Measurements from ENCODE around the gene CMKLR1.

The CMKLR1 gene, protein sequence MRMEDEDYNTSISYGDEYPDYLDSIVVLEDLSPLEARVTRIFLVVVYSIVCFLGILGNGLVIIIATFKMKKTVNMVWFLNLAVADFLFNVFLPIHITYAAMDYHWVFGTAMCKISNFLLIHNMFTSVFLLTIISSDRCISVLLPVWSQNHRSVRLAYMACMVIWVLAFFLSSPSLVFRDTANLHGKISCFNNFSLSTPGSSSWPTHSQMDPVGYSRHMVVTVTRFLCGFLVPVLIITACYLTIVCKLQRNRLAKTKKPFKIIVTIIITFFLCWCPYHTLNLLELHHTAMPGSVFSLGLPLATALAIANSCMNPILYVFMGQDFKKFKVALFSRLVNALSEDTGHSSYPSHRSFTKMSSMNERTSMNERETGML

DNA sequence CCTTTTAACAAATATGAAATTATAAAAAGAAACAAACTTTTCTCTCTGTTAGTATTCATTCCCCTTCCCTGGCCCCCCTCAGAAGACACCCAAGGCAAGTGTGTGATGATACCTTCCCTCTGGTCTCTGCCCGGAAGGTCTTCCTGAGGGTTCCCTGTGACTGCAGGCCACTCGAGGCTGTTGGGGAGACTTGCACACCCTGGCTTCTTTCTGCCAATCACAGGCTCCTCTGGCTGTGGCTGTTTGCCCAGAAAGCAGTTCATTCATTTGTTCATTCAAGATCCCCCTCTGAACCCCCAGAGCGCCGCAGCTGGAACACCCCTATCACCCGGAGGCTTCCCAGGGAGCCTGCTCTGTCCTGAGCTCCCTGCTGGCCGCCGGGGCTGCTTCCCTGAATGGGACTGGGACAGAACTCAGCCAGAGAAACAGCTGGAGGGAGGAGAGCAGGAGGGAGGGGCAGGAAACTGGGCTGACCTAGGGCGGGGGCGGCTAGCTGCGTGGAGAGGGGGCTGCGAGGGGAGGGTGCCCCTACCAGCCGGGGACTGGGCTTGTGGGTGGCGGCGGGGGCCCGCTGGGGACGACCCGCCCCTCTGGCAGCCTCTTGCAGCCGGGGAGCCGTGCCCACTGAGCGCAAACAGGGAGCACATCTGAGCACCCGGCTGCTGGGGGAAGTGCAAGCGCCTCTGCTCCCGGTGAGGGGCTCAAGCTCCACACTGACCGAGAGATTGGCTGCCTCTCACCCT, at the start of gene CMKLR1:
Gene CMKLR1, minus strand, starts transcription at position 397 of the 743 bp plus-strand sequence. CDS start 45,720 bp downstream, outside the sequence.
- no peak for DNase-seq

DNA sequence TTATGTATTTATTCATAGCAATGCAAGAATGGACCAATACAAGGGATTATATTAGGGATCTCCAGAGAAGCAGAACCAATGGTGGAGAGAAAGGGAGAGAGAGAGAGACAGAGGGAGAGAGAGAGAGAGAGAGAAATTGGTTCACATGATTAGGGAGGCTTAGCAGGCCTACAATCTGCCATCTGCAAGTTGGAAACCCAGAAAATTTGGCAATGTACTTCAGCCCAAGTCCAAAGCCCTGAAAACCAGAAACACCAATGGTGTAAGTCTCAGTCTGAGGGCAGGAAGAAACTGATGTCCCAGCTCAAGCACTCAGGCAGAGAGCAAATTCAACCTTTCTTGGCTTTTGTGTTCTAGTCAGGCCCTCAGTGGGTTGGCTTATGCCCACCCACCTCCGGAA, 48.7 kb upstream of the CMKLR1 start:
- no peak for DNase-seq

DNA sequence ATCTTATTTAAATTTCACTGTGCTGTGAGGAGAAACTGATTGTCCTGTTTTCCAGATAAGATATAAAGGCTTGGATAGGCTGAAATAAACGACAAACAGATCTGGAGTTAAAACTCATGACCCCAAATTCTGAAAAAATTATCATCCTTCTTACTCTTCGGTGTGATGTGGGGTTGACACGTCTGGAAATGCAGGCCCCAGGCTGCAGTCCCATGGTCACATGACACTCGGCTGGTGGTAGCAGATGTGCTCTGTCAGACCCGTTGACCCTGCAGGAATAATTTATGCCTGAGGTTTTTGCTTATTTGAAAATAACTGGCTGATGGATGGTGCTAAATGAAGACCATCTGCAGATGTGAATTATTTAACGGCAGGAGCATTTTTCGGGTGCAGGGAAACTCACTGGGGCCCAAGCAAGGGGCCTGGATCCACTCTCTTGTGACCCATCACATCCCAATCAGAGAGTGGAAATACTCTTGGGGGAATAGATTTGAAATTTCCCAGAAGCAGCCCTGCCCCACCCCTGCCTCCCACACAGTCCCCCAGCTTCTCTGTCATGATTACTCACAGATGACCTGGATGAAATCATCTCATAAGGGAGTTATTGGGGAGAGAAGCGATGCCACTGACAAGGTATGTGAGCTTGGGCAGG, 47.7 kb upstream of the CMKLR1 start:
- DNase-seq = no peak

DNA sequence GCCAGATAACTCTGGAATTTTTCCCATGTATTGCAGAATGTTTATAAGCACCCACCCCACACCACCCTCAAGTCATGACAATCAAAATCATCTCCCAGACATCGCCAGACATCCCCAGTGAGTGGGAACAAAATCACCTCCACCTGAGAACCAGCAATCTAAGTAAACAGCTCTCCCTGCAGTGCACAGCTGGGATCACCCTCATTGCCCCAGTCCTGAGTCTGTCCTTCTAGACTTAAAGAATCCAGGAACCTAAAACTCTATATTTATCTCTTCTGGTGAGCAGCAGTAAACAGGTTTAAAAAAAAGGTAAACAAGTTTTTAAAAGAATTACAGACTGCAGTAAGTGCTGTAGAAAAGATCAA, 43.3 kb upstream of the CMKLR1 start:
- DNase-seq = no peak

DNA sequence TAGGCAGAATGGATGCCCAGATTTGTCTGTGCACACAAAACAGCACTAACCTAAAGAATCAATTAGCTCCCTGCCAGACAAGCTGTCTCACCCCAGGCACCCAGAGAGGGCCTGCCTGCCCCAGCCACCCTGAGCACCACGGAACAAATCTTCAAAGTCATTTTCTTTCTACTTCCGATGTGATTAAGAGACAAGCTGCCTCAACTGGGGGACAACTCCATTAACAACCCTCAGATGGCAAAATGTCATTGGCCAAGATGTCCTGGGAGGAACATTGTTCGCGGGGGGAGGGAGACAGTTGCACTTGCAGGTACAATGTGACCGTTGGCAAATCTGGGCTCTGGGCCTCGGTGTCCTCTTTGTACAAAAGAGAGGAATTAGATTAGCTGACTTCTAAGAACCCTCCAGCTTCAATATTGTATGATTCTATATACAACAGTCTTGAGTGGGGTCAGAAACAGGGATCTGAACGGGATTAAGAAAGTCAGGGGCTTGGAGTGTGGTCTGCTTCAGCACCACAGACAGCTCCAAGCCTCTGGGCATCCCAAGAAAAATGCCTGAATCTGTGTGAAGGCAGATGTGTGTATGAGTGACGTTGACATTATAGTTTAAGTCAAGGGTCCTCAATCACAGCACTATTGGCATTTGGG, 42.8 kb upstream of the CMKLR1 start:
- no peak for DNase-seq

DNA sequence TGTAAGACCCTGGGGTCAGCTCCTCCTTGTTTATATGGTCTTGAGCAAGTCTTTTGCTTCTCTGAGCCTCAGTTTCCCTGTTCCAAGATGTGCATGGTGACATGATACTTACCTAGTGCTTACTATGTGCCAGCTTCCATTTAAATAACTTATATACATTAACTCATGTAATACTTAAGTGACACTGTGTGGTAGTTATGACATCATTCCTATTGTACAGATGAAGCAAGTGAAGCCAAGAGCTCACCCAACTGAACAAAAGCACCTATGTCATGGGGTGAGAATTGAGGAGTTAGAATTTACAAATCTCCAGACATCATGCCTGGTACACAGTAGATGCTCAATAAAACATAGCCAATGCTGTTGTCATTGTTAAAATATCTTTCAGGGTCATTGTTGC, 41.3 kb upstream of the CMKLR1 start:
- DNase-seq = no peak

DNA sequence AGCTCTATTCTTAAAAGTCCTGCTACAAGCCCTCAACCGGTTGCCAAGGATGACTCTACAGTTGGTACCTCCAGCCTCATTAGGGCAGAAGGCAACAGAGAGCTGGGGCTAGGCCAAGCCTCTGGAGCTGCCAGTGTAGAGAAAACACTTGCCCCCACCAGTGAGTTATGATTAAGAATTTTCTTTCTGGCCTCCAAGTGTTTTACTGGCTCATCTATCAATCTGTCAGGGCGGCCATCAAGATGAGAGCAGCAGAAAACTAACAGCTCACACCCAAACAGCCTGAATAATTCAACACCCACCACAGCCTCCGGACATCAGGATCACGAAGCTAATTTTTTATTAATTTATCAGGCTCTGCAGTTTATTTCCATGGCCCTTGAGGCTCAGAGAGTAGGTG, 40.7 kb upstream of the CMKLR1 start:
- no peak for DNase-seq

DNA sequence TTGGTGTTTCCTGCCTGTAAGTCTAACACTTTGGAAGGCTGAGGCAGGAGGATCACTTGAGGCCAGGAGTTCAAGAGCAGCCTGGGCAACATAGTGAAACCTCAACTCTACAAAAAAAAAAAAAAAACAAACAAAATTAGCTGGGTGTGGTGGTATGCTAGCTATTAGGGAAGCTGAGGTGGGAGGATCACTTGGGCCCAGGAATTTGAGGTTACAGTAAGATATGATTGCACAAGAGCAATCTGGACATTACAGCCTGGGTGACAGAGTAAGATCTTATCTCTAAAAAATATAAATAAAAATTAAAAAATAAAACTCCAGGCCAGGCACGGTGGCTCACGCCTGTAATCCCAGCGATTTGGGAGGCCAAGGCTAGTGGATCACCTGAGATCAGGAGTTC, 39.8 kb upstream of the CMKLR1 start:
- no peak for DNase-seq

DNA sequence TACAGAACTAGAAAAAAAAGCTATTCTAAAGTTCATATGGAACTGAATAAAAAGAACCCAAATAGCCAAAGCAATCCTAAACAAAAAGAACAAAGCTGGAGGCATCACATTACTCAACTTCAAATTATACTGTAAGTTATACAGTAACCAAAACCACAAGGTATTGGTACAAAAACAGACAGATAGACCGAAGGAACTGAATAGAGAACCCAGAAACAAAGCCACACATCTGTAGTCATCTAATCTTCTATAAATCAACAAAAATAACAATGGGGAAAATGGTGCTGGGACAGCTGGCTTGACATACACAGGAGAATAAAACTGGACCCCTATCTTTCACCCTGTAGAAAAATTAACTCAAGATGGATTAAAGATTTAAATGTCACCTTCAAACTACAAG, 38.1 kb upstream of the CMKLR1 start:
- DNase-seq = no peak

DNA sequence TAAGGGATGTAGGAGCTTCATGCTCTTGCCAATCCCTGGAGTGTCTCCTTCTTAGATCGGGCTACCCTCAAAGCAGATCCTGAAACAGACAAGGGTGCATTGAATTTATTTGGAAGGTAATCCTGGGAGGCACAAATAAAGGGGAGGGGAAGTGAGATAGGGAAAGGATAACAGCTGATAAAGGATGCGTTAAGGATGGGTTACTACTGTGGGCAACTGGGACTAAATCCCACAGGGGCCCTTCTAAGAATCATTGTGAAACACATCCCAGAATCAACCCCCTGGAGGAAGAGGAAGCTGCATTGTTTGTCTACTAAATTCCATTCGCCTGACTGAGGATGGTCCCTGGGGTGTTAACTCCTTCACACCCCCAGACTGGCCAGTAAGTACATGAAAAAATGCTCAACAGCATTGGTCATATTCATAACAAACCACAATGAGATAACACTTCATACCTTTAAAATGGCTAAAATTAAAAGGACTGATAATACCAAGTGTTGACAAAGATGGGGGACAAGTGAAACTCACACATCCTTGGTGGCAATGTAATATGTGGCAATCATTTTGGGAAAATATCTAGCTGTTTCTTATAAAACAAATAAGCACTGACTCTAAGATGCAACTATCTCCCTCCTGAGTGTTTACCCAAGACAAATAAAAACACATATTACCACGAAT, 37.0 kb upstream of the CMKLR1 start:
- DNase-seq = no peak

DNA sequence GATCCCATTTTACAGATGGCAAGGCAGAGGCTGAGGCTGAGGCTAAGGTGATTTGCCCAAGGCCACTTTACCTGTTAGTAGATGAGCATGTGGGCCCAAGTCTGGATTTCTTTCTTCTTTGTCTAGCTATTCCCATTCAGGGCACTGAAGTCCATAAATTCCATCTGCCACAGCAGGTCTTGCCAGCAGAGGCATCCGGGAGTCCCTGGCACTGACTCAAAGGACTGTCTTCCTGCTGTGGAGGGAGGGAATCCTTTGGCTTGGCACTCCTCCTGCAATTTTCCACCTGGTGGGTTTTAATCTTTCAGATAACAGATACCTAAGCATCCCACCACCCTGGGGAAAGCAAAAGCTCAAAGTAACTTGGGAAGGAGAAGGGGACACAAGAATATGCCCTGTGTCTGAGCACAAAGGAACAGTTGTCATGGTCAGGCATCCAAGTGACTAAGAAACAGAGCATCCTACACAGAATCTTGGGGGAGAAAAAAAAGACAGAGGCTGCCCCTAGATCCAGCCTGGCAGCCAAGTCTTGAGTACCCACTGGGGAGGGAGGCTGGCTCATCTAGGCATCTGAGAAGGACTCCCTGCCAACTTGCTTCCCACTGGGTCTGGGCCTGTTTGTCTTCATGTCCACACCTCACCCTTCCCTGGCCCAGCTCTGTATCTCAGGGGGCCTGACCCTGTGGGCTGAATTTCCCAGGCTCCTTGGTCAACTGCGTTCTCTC, 35.6 kb upstream of the CMKLR1 start:
- DNase-seq = no peak

DNA sequence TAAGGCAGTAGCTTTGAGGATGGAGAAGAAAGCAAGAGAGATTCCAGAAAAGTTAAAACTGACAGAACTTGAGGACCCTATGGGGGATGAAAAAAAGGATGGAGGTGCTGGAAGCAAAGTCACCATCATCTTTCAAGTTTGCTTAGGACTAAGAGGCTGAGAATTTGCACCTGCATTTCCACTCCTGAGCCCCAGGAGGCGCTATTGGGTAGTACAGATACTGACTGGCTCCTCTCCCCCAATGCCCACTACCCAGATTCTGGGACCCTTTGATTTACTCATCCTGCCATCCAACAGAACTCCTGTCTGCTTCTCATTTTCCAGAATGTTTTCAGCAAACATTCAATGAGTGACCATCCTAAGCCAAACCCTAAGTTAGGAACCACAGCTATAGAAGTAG, 34.0 kb upstream of the CMKLR1 start:
- no peak for DNase-seq

DNA sequence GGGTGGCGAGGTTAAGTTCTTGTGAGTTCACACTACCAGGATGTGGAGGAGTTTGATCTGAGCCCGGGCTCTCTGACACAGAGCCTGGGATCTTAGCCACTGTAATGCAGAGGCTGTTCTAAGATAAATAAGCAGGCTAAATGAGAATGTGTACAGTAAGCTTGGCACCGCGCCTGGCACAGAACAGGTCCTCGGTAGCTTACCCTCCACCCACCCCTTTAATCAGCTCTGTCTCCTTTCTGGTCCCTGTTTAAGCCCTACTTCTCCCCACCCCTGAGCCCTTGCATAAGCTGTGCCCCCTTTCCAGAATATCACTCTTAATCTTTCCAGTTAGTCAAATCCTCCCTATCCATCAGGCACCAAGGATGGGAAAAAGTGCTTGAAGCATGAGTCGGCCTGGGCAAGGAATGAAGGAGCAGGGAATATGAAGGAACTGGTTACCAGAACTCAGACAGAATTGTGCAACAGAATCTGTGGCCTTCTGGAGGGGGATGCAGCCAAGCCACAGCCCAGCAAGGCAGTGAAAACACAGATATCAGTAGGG, 32.8 kb upstream of the CMKLR1 start:
- DNase-seq = no peak

DNA sequence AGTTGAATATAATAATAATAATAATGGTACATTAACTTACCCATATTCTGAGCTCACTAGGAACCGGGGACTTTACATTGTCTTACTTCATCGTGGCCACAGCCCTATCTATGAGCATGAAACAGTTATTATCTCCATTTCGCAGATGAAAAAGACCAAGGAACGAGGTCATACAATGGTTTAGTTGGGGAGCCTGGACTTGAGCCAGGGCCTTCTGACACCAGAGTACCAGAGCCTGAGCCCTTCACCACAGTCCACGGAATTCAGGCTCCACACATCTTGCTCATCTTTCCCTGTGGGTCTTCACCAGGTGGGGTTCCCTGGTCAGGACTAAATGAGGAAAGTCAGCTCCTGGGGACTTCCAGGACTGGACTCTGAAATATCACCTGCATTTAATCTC, 31.3 kb upstream of the CMKLR1 start:
- DNase-seq = no peak

DNA sequence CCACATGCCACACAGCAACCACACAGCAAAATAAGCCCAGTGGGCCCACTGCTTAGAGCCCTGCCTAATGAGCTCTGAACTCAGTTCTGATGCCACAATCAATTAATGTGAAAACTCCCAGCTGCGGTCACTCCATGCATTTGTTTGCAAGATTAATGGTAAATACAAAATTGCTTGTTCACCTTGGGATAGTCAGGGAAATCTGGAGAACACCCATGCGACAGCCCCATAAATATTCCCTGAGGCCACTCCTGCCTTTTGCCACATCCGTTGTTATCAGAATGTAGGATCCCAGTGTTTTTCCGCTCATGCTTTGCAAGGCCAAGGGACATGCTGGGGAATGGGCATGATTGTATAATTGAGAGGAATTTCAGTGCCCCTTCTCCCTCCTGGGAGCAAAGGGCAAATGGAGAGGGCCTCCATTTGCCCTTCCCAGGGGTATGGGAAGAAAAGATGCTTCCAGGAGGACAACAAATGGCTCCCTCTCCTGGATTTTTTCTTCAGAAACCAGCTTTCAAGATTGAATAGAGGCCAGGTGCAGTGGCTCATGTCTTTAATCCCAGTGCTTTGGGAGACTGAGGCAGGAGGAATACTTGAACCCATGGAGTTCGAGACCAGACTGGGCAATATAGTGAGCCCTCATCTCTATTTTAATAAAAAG, 30.8 kb upstream of the CMKLR1 start:
- no peak for DNase-seq

DNA sequence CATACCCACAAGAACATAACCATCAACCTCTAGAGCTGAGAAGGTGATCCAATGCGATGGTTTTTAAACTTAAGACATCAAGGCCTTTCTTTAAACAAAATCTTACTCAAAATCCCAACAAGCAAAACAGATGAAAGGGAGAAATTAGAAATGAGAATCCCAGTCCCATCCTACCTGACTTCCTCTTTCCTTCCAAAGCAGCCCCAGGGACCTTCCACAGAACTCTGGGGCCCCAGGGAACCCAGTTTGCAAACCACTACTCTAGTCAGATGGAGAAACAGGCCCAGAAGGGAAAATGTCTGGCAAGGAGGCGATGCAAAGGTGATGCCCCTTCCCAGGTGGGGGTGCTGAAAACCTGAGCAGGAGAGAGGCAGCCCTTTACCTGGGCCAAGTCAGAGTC, 29.0 kb upstream of the CMKLR1 start:
- DNase-seq = no peak

DNA sequence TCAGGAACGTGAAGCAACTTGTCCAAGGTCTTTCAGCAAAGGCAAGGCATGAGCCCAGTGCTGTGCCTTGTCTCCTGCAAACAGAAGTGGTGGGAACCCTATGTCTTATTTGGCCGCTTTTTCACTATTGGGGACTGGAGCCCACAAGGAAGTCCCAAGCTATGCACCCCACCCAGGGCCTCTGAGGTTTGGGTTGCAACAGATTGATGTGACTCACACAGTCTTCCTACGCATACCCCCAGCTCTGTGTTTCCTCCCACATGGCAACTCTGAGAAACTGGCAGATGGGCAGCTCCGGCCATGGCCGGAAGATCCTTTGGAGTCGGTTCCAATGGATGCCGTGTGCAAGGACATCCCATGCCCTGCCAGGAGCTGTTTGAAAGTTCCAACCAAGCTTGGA, 28.3 kb upstream of the CMKLR1 start:
- DNase-seq = no peak

DNA sequence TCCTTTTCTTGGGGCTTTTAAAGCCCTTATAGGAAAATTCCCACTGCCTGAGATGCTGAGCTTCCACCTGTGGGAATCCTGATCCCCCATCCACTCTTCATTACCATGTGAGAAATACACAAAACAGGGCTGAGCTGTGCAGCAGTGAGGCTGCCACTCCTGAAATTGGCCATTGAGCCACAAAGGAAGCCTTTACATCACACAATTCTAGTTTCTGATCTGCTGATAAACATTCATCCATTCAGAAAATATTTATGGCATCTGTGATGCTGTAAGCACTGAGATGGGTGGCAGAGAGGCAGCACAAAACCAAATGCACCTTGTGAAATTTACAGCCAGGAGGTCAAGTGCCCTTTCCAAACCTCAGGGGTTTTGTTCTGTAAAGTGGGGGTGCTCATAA, 26.2 kb upstream of the CMKLR1 start:
- no peak for DNase-seq

DNA sequence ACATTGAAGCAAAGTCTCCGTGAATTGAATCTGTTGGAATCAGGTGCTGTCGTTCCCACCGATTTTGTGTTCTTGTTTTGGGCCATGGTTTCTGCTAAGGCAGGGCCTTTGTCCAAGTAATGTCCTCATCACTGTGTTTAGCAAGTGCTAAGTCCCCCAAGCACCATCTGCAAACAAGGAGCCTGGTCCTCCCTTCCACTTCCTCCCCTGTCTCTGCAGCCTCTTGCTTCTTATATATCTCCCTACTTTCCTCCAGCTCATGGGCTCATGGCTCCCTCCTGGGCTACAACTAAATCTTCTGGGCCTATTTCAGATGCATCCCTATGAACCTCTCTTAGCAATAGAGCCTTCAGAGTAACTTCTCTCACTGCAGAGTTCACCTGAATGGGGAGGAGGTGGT, 25.8 kb upstream of the CMKLR1 start:
- no peak for DNase-seq

DNA sequence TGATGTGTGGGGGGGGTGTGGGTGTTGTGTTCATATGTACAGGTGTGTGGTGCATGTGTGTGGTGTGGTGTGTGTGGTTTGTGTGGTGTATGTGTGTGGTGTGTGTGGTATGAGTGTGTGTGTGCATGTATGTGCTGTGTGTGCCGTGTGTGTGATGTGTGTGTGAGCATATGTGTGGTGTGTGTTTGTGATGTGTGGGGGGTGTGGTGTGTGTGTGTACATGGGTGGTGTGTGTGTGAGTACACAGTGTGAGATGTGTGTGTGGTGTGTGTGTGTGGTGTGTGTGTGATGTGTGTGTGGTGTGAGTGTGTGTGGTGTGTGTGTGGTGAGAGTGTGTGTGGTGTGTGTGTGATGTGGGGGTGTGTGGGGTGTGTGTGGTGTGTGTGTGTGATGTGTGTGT, 24.5 kb upstream of the CMKLR1 start:
- DNase-seq = no peak

DNA sequence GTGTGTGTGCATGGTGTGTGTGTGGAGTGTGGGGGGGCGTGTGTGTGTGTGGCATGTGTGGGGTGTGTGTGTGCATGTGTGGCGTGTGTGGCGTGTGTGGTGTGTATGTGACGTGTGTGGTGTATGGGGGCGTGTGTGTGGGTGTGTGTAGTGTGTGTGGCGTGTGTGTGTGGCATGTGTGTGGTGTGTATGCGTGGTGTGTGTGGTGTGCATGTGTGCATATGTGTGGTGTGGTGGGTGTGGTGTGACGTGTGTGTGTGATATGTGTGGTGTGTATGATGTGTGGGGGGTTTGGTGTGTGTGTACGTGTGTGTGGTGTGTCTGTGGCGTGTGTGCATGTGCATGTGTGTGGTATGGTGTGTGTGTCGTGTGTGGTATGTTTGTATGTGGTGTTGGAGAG, 24.1 kb upstream of the CMKLR1 start:
- DNase-seq = no peak

DNA sequence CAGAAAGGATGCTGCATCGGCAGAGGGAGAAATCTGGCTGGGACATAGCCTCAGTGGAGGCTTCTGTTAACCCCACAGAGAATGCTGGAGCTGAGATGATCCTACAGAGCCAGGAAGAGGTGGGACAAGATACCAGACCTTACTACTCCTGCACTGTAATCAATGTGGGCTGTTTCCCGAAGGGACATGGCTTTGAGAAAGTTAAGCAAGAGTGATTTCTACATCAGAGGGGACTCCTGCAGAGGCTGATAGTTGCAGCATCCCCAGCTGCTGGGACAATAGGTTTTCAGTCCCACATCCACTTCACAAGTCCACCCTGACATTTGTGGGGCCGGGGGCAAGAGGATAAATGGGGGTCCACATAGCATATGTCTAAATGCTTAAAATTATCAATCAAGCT, 22.5 kb upstream of the CMKLR1 start:
- no peak for DNase-seq
